Mucosa of rectum (tissue), 2 donors: ENCODE measurements around the gene VEPH1.

Experiments
- H3K27ac ChIP-seq, 2 donors: one replicate each; pipeline ENCODE4 v1.7.0; 2013; ENCODE audit warnings: inconsistent platforms in 2 of 2, low read depth in 2 of 2, low read length in 2 of 2
- H3K27me3 ChIP-seq, 2 donors: one replicate each; pipeline ENCODE4 v1.7.0; 2013; ENCODE audit warnings: low read length in 2 of 2; ENCODE audit not compliant: control insufficient read depth in 2 of 2, insufficient read depth in 2 of 2
- H3K36me3 ChIP-seq, 2 donors: one replicate each; pipeline ENCODE4 v1.7.0; 2013; ENCODE audit warnings: low read length in 2 of 2; ENCODE audit not compliant: control insufficient read depth in 2 of 2, insufficient read depth in 2 of 2
- H3K4me1 ChIP-seq, 2 donors: one replicate each; pipeline ENCODE4 v1.7.0; 2013; ENCODE audit warnings: low read length in 2 of 2, mild to moderate bottlenecking in 1 of 2; ENCODE audit not compliant: control insufficient read depth in 2 of 2, insufficient read depth in 2 of 2
- H3K4me3 ChIP-seq, 2 donors: one replicate each; pipeline ENCODE4 v1.7.0; 2013; ENCODE audit warnings: low read length in 2 of 2
- H3K9ac ChIP-seq, 2 donors: one replicate each; pipeline ENCODE4 v1.7.0; 2013; ENCODE audit warnings: low read length in 2 of 2, low read depth in 1 of 2, mild to moderate bottlenecking in 1 of 2
- H3K9me3 ChIP-seq, 2 donors: one replicate each; pipeline ENCODE4 v1.7.0; 2013; ENCODE audit warnings: low read length in 2 of 2; ENCODE audit not compliant: control insufficient read depth in 2 of 2
- donor health status: healthy.
- donor health status: Normal muscosa, but diverticular disease.

The VEPH1 gene

DNA sequence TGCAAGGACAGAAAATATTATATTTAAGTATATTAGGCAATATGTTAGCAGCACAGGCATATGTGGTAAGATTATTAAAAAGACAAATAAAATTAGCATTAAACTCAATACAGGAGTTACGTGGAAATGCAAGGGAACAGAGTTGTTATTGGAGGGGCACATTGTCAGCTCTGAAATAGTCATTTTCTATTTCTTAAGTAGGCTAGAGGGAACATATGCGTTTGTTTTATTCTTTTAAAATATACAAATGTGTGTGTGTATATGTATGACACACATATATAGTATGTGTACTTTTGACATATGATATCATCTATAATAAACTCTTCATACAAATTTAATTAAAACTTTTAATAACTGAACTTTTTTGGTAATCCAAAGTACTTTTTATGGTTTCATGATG lies 22.8 kb upstream of the VEPH1 start:
- Histone ChIP-seq H3K9ac (no peak overlapping the region), H3K27me3 (no peaks in the 10 kb centered on the region), H3K4me3 (no peak overlapping the region), H3K4me1 (no peaks in the 10 kb centered on the region), H3K36me3 (no peaks in the 10 kb centered on the region), H3K27ac (no peak overlapping the region), H3K9me3 (no peaks in the 10 kb centered on the region)

- no peak overlapping the region for H3K27ac ChIP-seq
- H3K9me3 ChIP-seq = no peaks in the 10 kb centered on the region
- H3K27me3 ChIP-seq = no peaks in the 10 kb centered on the region
- no peak overlapping the region for H3K4me3 ChIP-seq
- no peak overlapping the region for H3K9ac ChIP-seq
- H3K4me1 ChIP-seq = no peaks in the 10 kb centered on the region
- H3K36me3 ChIP-seq = no peaks in the 10 kb centered on the region
These were observed 20.6 kb upstream of the VEPH1 start for GRCh38 chr3:157523814-157524213.

GRCh38 chr3:157522648-157523047 lies 19.4 kb upstream of the VEPH1 start:
- Histone ChIP-seq H3K36me3 (no peaks in the 10 kb centered on the region), H3K9ac (no peak overlapping the region), H3K27ac (no peak overlapping the region), H3K4me1 (no peaks in the 10 kb centered on the region), H3K4me3 (no peak overlapping the region), H3K9me3 (no peaks in the 10 kb centered on the region), H3K27me3 (no peaks in the 10 kb centered on the region)

DNA sequence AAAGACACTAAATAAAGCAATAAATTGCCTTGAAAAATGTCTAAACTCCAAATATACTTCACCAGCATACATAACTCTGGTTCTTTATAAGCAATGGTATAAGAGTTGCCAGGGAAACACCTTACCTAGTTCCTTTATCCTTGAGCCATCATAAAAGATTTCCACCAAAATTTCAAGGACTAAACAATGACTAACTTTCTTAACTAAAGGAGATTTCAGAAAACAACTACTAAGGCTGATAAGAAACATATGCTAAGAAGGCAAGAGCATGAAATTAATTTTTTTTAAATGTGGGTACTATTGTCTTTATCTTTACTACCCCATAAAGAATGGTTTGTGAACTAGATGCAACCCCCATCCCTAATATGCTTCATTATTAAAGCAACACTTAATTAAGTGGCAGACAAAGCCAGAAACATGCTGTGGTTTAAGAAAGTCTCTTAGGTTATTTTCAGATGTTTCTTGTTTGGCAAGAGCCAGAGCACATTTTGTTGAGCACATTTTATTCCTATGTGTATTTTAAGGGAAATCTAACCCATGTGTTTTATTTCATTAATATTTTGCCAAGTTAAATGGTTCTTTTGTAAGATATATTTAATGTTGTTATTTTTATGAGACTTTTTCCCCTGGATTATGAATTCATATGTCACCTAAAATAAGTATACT lies 17.4 kb upstream of the VEPH1 start:
- Histone ChIP-seq H3K27me3 (no peaks in the 10 kb centered on the region), H3K4me1 (no peaks in the 10 kb centered on the region), H3K9ac (no peak overlapping the region), H3K9me3 (no peaks in the 10 kb centered on the region), H3K36me3 (no peaks in the 10 kb centered on the region), H3K4me3 (no peak overlapping the region), H3K27ac (no peak overlapping the region)

DNA sequence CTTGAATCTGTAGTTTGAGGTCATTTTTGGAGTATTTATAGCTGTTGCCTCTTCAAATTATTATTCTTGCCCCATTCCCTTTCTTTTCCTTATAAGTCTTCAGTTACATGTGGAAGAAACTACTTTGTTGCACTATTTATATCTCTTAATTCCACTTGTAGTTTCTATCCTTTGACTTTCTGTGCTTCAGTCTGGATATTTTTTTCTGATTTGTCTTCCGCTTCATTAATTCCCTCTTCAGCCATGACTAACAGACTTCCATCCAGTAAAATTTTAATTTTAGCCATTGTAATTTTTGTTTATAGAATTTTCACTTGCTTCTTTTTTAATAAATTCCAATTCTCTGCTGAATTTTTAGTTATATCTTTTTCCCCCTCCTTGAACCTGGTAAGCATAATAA lies 15.7 kb upstream of the VEPH1 start:
- H3K9ac ChIP-seq = no peak overlapping the region
- H3K4me1 ChIP-seq = no peaks in the 10 kb centered on the region
- no peaks in the 10 kb centered on the region for H3K27me3 ChIP-seq
- H3K4me3 ChIP-seq = no peak overlapping the region
- no peaks in the 10 kb centered on the region for H3K9me3 ChIP-seq
- no peak overlapping the region for H3K27ac ChIP-seq
- H3K36me3 ChIP-seq = no peaks in the 10 kb centered on the region

DNA sequence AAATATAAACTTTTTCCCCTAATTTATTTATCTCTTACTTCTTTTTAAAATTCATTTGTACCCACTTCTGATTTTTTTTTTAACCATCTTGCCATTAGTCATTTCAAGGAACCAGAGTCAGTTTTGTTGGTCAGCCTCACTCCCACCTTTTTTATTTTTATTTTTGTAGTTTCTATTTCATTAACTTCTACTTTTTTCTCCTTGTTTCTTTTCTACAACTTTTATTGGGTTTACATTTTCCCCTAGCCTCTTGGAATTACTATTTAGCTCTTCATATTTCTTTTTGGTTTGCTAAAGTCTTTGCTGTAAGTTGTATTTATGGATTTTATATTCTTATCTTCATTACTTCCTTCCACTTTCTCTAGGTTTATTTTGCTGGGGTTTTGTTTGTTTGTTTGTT lies 13.7 kb upstream of the VEPH1 start:
- Histone ChIP-seq H3K4me1 (no peaks in the 10 kb centered on the region), H3K4me3 (no peak overlapping the region), H3K9me3 (no peaks in the 10 kb centered on the region), H3K27ac (no peak overlapping the region), H3K9ac (no peak overlapping the region), H3K36me3 (no peaks in the 10 kb centered on the region), H3K27me3 (no peaks in the 10 kb centered on the region)

DNA sequence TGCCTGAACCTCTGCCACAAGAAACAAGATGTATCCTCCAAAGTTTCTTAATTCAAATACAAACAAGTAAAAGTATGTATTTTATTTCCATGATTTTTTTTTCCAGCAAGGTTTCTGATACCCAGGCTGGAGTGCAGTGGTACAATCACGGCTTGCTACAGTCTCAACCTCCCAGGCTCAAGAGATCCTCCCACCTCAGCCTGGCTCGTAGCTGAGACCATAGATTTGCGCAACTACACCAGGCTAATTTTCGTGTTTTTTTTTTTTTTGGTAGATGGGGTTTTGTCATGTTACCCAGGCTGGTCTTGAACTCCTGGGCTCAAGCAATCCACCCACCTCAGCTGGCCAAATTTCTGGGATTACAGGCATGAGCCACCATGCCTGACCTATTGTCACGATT lies 12.2 kb upstream of the VEPH1 start:
- Histone ChIP-seq H3K4me1 (no peaks in the 10 kb centered on the region), H3K36me3 (no peaks in the 10 kb centered on the region), H3K9ac (no peak overlapping the region), H3K9me3 (no peaks in the 10 kb centered on the region), H3K27ac (no peak overlapping the region), H3K27me3 (no peaks in the 10 kb centered on the region), H3K4me3 (no peak overlapping the region)

GRCh38 chr3:157514371-157514895 lies 11.2 kb upstream of the VEPH1 start:
- Histone ChIP-seq H3K27me3 (no peaks in the 10 kb centered on the region), H3K27ac (no peak overlapping the region), H3K9ac (no peak overlapping the region), H3K4me1 (no peaks in the 10 kb centered on the region), H3K36me3 (no peaks in the 10 kb centered on the region), H3K4me3 (no peak overlapping the region), H3K9me3 (no peaks in the 10 kb centered on the region)

DNA sequence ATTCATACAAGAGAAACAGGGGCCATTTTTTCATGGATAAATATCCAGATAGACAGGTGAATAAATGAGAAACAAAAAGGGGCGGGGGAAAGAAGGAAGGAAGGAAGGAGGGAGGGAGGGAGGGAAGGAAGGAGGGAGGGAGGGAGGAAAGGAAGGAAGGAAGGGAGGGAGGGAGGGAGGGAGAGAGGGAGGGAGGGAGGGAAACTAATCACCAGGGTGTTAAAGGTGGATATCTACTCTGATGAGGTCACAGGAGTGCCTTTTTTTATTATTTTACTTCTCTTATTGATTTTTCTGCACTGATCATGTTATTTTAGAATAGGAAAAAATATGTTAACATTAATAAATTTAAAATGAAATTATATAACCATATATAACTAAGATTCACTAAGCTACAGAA lies 10.4 kb upstream of the VEPH1 start:
- H3K27ac ChIP-seq = no peak overlapping the region
- H3K9me3 ChIP-seq = no peaks in the 10 kb centered on the region
- H3K4me1 ChIP-seq = no peaks in the 10 kb centered on the region
- H3K4me3 ChIP-seq = no peak overlapping the region
- H3K27me3 ChIP-seq = no peaks in the 10 kb centered on the region
- H3K36me3 ChIP-seq = no peaks in the 10 kb centered on the region
- no peak overlapping the region for H3K9ac ChIP-seq

- Histone ChIP-seq H3K4me3 (no peak overlapping the region), H3K9me3 (no peaks in the 10 kb centered on the region), H3K27ac (no peak overlapping the region), H3K36me3 (no peaks in the 10 kb centered on the region), H3K27me3 (no peaks in the 10 kb centered on the region), H3K9ac (no peak overlapping the region), H3K4me1 (no peaks in the 10 kb centered on the region)
These were observed 9.3 kb upstream of the VEPH1 start for GRCh38 chr3:157512534-157512933.
